Subcutaneous abdominal adipose tissue (tissue), 5 donors: Measurements from ENCODE around the gene CETP.
"Not testable (repeated sequence)": the region's sequence is repeated elsewhere in the genome, so short reads cannot be mapped to it uniquely, and the experiment has no call there.

Experiments
- H3K27ac ChIP-seq: one replicate; pipeline ENCODE4 v1.7.0; 2013; ENCODE audit warnings: low read depth, mild to moderate bottlenecking, inconsistent platforms, low read length, moderate library complexity
- H3K27me3 ChIP-seq, 5 donors: one replicate each; pipeline ENCODE4 v1.7.0; 2013; ENCODE audit warnings: low read length in 5 of 5, inconsistent platforms in 1 of 5; ENCODE audit not compliant: control insufficient read depth in 5 of 5, insufficient read depth in 4 of 5
- H3K36me3 ChIP-seq, 5 donors: one replicate each; pipeline ENCODE4 v1.7.0; 2013; ENCODE audit warnings: low read length in 5 of 5; ENCODE audit not compliant: control insufficient read depth in 5 of 5, insufficient read depth in 5 of 5
- H3K4me1 ChIP-seq, 5 donors: one replicate each; pipeline ENCODE4 v1.7.0; 2013; ENCODE audit warnings: low read length in 5 of 5, mild to moderate bottlenecking in 3 of 5, moderate library complexity in 1 of 5; ENCODE audit not compliant: control insufficient read depth in 5 of 5, insufficient read depth in 5 of 5
- H3K4me3 ChIP-seq, 5 donors: one replicate each; pipeline ENCODE4 v1.7.0; 2013; ENCODE audit warnings: low read length in 5 of 5, low read depth in 1 of 5
- H3K9ac ChIP-seq, 5 donors: one replicate each; pipeline ENCODE4 v1.7.0; 2013; ENCODE audit warnings: low read length in 5 of 5, mild to moderate bottlenecking in 4 of 5, moderate library complexity in 3 of 5
- H3K9me3 ChIP-seq, 5 donors: one replicate each; pipeline ENCODE4 v1.7.0; 2013; ENCODE audit warnings: low read length in 5 of 5; ENCODE audit not compliant: control insufficient read depth in 5 of 5
- donor health status: healthy.
- donor health status: healthy.
- donor health status: healthy.
- donor health status: healthy.
- donor health status: healthy.

Gene CETP

GRCh38 chr16:56934599-56935145 lies 27.1 kb upstream of the CETP start:
- peak overlapping the region; percentile 99 for H3K27ac ChIP-seq
- not testable (repeated sequence) for H3K27me3 ChIP-seq, H3K9me3 ChIP-seq
- H3K4me3 ChIP-seq = peak overlapping the region; percentile 94 to 100 (median 99)
- H3K9ac ChIP-seq = peak overlapping the region; percentile 43 to 98 (median 98)
- peaks cover 34 to 49% (median 45%) of the 10 kb centered on the region in 5 donors for H3K36me3 ChIP-seq
- peaks cover 5 to 55% (median 43%) of the 10 kb centered on the region in 5 donors for H3K4me1 ChIP-seq

GRCh38 chr16:56935201-56935600 lies 26.5 kb upstream of the CETP start:
- H3K4me1 ChIP-seq = peaks cover 5 to 55% (median 43%) of the 10 kb centered on the region in 5 donors
- no peaks in the 10 kb centered on the region for H3K9me3 ChIP-seq
- no peaks in the 10 kb centered on the region for H3K27me3 ChIP-seq
- H3K27ac ChIP-seq = no peak overlapping the region
- peak overlapping the region; percentile 13 to 100 (median 97) for H3K4me3 ChIP-seq
- H3K9ac ChIP-seq = peak overlapping the region in 4 of 5 donors; percentile 21 to 98 (median 51)
- peaks cover 38 to 54% (median 50%) of the 10 kb centered on the region in 5 donors for H3K36me3 ChIP-seq

- Histone ChIP-seq H3K9ac (no peak overlapping the region), H3K9me3 (no peaks in the 10 kb centered on the region), H3K27ac (no peak overlapping the region), H3K36me3 (peaks cover 45 to 66% (median 62%) of the 10 kb centered on the region in 5 donors), H3K4me3 (no peak overlapping the region), H3K4me1 (peaks cover 5 to 51% (median 47%) of the 10 kb centered on the region in 5 donors), H3K27me3 (no peaks in the 10 kb centered on the region)
These were observed 25.3 kb upstream of the CETP start for GRCh38 chr16:56936491-56936890.

GRCh38 chr16:56936950-56937349 lies 24.8 kb upstream of the CETP start:
- Histone ChIP-seq H3K4me1 (peaks cover 5 to 49% (median 45%) of the 10 kb centered on the region in 5 donors), H3K4me3 (no peak overlapping the region), H3K27me3 (no peaks in the 10 kb centered on the region), H3K9me3 (no peaks in the 10 kb centered on the region), H3K9ac (no peak overlapping the region), H3K36me3 (peaks cover 49 to 70% (median 66%) of the 10 kb centered on the region in 5 donors), H3K27ac (no peak overlapping the region)

GRCh38 chr16:56938664-56939513 lies 22.9 kb upstream of the CETP start:
- no peaks in the 10 kb centered on the region for H3K27me3 ChIP-seq
- no peaks in the 10 kb centered on the region for H3K9me3 ChIP-seq
- no peak overlapping the region for H3K9ac ChIP-seq
- H3K27ac ChIP-seq = no peak overlapping the region
- H3K36me3 ChIP-seq = peaks cover 60 to 90% (median 85%) of the 10 kb centered on the region in 5 donors
- no peak overlapping the region for H3K4me3 ChIP-seq
- peaks cover 5 to 39% (median 34%) of the 10 kb centered on the region in 5 donors for H3K4me1 ChIP-seq

- H3K27me3 ChIP-seq = no peaks in the 10 kb centered on the region
- no peak overlapping the region for H3K9ac ChIP-seq
- peaks cover 62 to 99% (median 95%) of the 10 kb centered on the region in 5 donors for H3K36me3 ChIP-seq
- H3K27ac ChIP-seq = no peak overlapping the region
- no peak overlapping the region for H3K4me3 ChIP-seq
- H3K9me3 ChIP-seq = no peaks in the 10 kb centered on the region
- peaks cover 2 to 30% (median 25%) of the 10 kb centered on the region in 5 donors for H3K4me1 ChIP-seq
These were observed 21.9 kb upstream of the CETP start for GRCh38 chr16:56939801-56940200.

GRCh38 chr16:56941092-56941491 lies 20.7 kb upstream of the CETP start:
- Histone ChIP-seq H3K36me3 (peaks cover 54 to 96% (median 95%) of the 10 kb centered on the region in 5 donors), H3K4me3 (no peak overlapping the region), H3K4me1 (peaks cover 0 to 19% (median 17%) of the 10 kb centered on the region in 5 donors), H3K9ac (peak overlapping the region in 1 of 5 donors; percentile 59), H3K9me3 (no peaks in the 10 kb centered on the region), H3K27ac (no peak overlapping the region), H3K27me3 (no peaks in the 10 kb centered on the region)

- H3K4me1 ChIP-seq = peaks cover 0 to 17% (median 13%) of the 10 kb centered on the region in 5 donors
- no peaks in the 10 kb centered on the region for H3K27me3 ChIP-seq
- no peak overlapping the region for H3K9ac ChIP-seq
- H3K36me3 ChIP-seq = peaks cover 46 to 95% (median 90%) of the 10 kb centered on the region in 5 donors
- H3K4me3 ChIP-seq = no peak overlapping the region
- no peaks in the 10 kb centered on the region for H3K9me3 ChIP-seq
- no peak overlapping the region for H3K27ac ChIP-seq
These were observed 19.9 kb upstream of the CETP start for GRCh38 chr16:56941856-56942331.

GRCh38 chr16:56943761-56944375 lies 17.9 kb upstream of the CETP start:
- Histone ChIP-seq H3K27ac (peak overlapping the region; percentile 19), H3K27me3 (no peaks in the 10 kb centered on the region), H3K4me3 (no peak overlapping the region), H3K4me1 (peaks cover 2 to 19% (median 12%) of the 10 kb centered on the region in 5 donors), H3K9ac (no peak overlapping the region), H3K9me3 (no peaks in the 10 kb centered on the region), H3K36me3 (peaks cover 31 to 87% (median 73%) of the 10 kb centered on the region in 5 donors)
